Astrocyte of the spinal cord (primary cell): Measurements from ENCODE around the gene CORO1C.

Source experiments
- DNase-seq: peaks from one replicate; pipeline ENCODE4 v3.0.0; 2011; ENCODE audit warnings: low read depth, low spot score
- H3K4me3 ChIP-seq: 2 replicates; pipeline ENCODE4 v1.5.1; 2011; ENCODE audit warnings: low read depth, mild to moderate bottlenecking, low read length, moderate library complexity
- CTCF ChIP-seq: IDR thresholded peaks from 2 replicates; pipeline ENCODE4 v1.5.1; 2012; ENCODE audit warnings: low read depth, mild to moderate bottlenecking, low read length, inconsistent platforms
- in situ Hi-C: cut with HindIII; loops from 2 replicates; pipeline ENCODE4 v1.10.0; 2017; ENCODE audit warnings: low sequenced_read_pairs

CORO1C gene

DNA sequence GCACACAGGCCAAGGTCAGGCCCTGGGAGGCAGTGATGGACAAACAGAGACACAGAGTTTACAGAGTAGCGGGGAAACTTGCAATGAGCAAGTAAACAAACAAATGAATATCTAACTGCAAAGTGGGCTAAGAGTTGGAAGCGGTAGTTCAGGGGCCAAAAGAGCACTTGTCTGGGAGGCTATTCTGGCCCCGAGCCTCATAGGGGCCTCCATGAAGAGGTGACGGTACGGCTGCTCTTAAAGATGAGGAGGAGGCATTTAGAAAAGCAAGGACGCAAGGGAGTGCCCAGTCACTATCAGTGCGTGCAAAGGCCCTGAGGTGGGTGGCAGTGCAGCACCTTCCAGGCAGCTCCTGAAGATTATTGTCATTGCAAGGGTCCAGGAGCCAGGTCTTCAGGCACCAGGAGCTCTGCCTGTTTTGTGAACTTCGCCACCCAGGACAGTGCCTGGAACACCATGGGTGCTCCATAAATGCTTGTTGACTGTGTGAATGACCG is 129.1 kb downstream of the CORO1C start:
- no peak for DNase-seq
- TF ChIP-seq CTCF, result no peak
- H3K4me3 ChIP-seq, result no peak overlapping the region
- in situ Hi-C loops, result no loop called here

DNA sequence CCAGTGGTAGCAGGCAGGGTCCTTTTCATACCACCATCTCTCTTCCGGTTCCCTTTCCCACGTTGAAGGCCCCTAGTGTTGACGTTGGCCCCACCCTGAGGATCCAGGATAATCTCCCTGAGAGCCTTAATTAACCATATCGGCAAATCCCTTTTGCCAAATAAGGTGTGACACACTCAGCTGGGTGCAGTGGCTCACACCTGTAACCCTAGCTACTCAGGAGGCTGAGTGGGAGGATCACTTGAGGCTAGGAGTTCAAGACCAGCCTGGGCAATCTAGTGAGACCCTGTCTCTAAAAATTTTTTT is 130.7 kb downstream of the CORO1C start:
- DNase-seq, result no peak
- in situ Hi-C loops, result no loop called here
- H3K4me3 ChIP-seq, result no peak overlapping the region
- TF ChIP-seq CTCF, result no peak

DNA sequence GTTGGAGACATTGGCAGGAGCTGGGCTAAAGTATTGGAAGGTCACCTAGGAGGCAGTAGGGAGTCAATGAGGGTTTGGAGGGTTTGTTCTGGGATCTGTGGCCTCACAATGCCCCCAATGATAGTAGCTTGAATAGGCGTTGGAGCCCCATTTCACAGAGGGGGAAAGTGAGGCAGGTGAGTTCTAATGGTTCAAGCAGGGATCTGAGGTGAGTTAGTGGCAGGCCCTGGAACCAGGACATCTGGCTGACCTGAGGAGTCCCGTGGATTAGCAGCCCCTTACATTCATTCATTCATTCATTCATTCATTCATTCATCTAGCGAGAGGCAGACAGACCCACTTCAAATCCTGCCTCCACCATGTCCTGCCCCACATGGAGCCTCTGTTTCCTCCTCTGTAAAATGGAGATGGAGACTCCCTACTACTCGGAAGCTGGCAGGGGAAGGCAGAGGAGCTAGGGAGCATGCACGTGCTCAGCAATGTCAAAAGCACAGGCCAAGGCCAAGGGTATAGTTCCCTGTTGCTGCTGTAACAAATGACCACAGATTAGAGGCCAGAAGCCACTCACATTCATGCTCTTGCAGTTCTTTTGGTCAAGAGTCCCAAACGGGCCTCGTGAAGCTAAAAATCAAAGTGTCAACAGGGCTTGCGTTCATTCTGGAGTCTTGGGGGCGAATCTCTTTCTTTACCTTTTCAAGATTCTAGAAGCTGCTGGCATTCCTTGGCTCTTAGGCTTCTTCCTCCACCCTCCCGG is 131.2 kb downstream of the CORO1C start:
- no peak overlapping the region for H3K4me3 ChIP-seq
- in situ Hi-C loops, result no loop called here
- no peak for DNase-seq
- TF ChIP-seq CTCF, result no peak

DNA sequence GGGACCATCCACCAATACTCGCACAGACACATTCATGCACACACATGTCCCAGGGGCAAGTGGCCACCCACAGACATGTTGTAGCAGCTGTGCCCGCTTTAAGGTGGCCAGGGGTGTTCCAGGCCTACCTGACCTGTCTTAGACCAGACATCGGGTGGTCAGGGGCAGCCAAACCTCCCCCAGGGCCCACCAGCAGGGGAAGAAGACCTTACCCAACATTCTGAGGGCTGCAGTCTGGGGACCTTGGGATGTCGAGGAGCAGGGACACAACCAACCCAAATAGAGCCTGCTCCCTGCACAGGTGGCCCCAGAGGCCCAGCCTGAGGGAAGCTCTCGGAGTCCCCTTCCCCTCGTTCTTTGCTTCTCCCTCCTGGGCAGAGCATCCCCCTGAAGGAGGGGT is 131.8 kb downstream of the CORO1C start:
- no peak for DNase-seq
- no peak for TF ChIP-seq CTCF
- in situ Hi-C loops, result no loop called here
- no peak overlapping the region for H3K4me3 ChIP-seq

GRCh38 chr12:108598553-108599250 is 132.6 kb downstream of the CORO1C start:
- DNase-seq, result no peak
- TF ChIP-seq CTCF, result no peak
- H3K4me3 ChIP-seq, result no peak overlapping the region
- in situ Hi-C loops, result no loop called here

DNA sequence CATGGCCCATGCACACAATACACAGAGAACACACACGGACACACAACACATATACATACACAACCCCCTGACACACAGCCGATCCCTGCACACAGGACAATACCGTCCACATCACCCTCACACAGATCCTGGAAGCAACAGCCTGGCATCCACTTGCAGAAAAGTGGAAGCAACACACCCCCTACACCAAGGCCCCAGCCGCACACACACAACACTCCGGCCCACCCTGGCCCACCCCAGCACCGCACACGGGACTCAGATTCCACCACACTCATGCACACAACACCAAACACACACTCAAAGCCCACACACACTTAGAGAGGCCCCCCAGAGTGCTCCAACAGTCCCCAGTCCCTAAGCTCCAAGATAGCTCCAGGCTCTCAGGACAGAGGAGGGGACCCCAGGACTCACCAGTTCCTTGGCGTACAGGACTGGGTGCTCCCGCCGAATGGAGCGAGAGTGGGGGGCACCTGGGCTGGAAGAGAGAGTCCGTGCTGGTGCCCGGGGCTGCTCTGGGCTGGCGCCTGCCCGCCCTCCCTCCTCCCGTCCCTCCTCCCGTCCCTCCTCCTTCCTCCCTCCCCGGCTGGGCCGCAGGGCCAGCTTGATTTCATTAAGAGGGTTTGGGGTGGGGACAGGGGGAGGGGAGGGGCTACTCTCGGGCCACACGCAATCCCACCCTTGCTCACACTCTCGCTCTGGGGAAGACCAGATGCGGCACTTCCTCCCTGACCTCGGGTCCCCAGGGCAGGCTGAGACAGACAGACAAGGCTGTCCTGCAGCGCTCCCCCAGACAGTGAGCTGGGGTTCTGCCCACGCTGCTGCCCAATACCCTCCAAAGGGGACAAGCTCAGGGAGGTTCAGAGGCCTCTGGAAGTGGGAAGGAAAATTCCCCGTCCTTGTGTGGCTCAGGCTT is 133.5 kb downstream of the CORO1C start, which contains the start of gene TMEM119:
Gene TMEM119, minus strand, starts transcription at position 526 of the 913 bp plus-strand sequence. CDS start 5,701 bp downstream, outside the sequence.
- H3K4me3 ChIP-seq, result peak within 1 kb of the TSS; percentile 20
- in situ Hi-C loops, result no loop called here
- DNase-seq, result no peak
- TF ChIP-seq CTCF, result no peak
